SU-DHL-6 (cell line): ENCODE measurements around the gene EN2.

Experiments
- EZH2phosphoT487 ChIP-seq: fragments of 200-600 bp; sonication (generic), shearing (Covaris generic); conservative IDR thresholded peaks from 2 replicates; pipeline ENCODE4 v1.6.1; 2018; ENCODE audit warnings: mild to moderate bottlenecking, antibody characterized with exemption, low read length, moderate library complexity, mixed read lengths
- TF ChIP-seq, protein P1 (sequence below): fragments of 200-600 bp; sonication (generic); IDR thresholded peaks from one replicate; pipeline ENCODE4 v1.5.1; 2017; ENCODE audit warnings: antibody characterized with exemption, mild to moderate bottlenecking, low read length, moderate library complexity; ENCODE audit not compliant: insufficient read depth, poor library complexity, severe bottlenecking

DNA sequence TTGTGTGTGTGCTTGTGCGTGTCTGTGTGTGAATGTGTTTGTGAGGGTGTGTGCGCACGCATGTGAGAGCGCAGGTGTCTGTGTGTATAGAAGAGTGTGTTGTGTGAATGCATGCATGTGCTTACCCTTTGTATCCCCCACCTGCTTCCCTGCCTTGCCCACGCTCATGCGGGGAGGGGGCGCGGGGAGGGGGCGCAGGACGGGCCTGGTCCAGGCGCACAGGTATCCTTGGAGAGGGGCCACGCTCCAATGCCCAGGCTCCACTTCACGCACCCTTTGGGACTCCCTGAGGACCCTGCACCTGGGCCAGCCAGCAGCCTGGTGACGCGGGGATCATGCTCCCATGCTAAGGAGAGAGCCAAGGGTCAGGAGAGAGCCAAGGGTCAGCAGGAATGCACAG is 47.9 kb upstream of the EN2 start:
- TF ChIP-seq, protein P1, sequence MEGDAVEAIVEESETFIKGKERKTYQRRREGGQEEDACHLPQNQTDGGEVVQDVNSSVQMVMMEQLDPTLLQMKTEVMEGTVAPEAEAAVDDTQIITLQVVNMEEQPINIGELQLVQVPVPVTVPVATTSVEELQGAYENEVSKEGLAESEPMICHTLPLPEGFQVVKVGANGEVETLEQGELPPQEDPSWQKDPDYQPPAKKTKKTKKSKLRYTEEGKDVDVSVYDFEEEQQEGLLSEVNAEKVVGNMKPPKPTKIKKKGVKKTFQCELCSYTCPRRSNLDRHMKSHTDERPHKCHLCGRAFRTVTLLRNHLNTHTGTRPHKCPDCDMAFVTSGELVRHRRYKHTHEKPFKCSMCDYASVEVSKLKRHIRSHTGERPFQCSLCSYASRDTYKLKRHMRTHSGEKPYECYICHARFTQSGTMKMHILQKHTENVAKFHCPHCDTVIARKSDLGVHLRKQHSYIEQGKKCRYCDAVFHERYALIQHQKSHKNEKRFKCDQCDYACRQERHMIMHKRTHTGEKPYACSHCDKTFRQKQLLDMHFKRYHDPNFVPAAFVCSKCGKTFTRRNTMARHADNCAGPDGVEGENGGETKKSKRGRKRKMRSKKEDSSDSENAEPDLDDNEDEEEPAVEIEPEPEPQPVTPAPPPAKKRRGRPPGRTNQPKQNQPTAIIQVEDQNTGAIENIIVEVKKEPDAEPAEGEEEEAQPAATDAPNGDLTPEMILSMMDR, result no peak
- no peak for TF ChIP-seq EZH2phosphoT487
